ENCODE measurements around the gene SLITRK3.

Gene SLITRK3

GRCh38 chr3:165188452-165188851 lies 7.7 kb downstream of the SLITRK3 start:
- no peak for TF ChIP-seq CTCF (conservative IDR thresholded peaks at IDR 0.05)
- no peak overlapping the region for H3K27ac ChIP-seq

GRCh38 chr3:165185707-165186327 lies 10.4 kb downstream of the SLITRK3 start:
- no peak overlapping the region for H3K27ac ChIP-seq
- TF ChIP-seq CTCF (conservative IDR thresholded peaks at IDR 0.05): peak; percentile 85

GRCh38 chr3:165181556-165181955 lies 14.6 kb downstream of the SLITRK3 start:
- TF ChIP-seq CTCF (conservative IDR thresholded peaks at IDR 0.05): no peak
- H3K27ac ChIP-seq: no peak overlapping the region

- TF ChIP-seq CTCF (conservative IDR thresholded peaks at IDR 0.05): no peak
- H3K27ac ChIP-seq: no peak overlapping the region
These were observed 25.9 kb downstream of the SLITRK3 start for GRCh38 chr3:165170236-165170635.

GRCh38 chr3:165169368-165169767 lies 26.8 kb downstream of the SLITRK3 start:
- H3K27ac ChIP-seq: peak overlapping the region; percentile 72
- TF ChIP-seq CTCF (conservative IDR thresholded peaks at IDR 0.05): no peak

GRCh38 chr3:165162883-165163282 lies 33.3 kb downstream of the SLITRK3 start:
- H3K27ac ChIP-seq: no peak overlapping the region
- no peak for TF ChIP-seq CTCF (conservative IDR thresholded peaks at IDR 0.05)

GRCh38 chr3:165159760-165160421 lies 36.3 kb downstream of the SLITRK3 start:
- no peak overlapping the region for H3K27ac ChIP-seq
- TF ChIP-seq CTCF (conservative IDR thresholded peaks at IDR 0.05): no peak

Data from VCaP (cell line).